Right cardiac atrium (tissue), 5 donors: ENCODE data around the gene PTBP1. TPM values are rescaled to one million over a fixed set of nuclear protein-coding genes. Genes with fewer than 3 reads are reported as not detected.

Experiments
- ATAC-seq, 2 donors: fragments of 200-7000 bp; cut with Tn5 transposase; one replicate each; pipeline versions ENCODE4 v1.8.0 to v1.9.1; 2020; ENCODE audit warnings: moderate library complexity in 2 of 2, mild to moderate bottlenecking in 1 of 2
- DNase-seq, 3 donors: peaks; one replicate each; pipeline ENCODE4 v3.0.0-alpha.2; 2020
- H3K27ac ChIP-seq: one replicate; pipeline ENCODE4 v1.5.1; 2013; ENCODE audit warnings: mild to moderate bottlenecking, low read length, control low read depth, moderate library complexity
- H3K27me3 ChIP-seq: one replicate; pipeline ENCODE4 v1.6.1; 2013; ENCODE audit not compliant: control insufficient read depth, insufficient read depth
- H3K4me1 ChIP-seq: one replicate; pipeline ENCODE4 v1.6.1; 2013; ENCODE audit warnings: low read length; ENCODE audit not compliant: control insufficient read depth, insufficient read depth
- H3K4me3 ChIP-seq: one replicate; pipeline ENCODE4 v1.5.1; 2013; ENCODE audit warnings: low read length, control low read depth
- H3K9me3 ChIP-seq: one replicate; pipeline ENCODE4 v1.6.1; 2013; ENCODE audit warnings: low read length; ENCODE audit not compliant: control insufficient read depth
- WGBS: extraction: QIAGEN DNeasy Blood & Tissue Kit; methylation state at CpG from one replicate; pipeline ENCODE4 v1.1.7; 2013; 5-methylcytosine and 5-hydroxymethylcytosine counted together
- intact Hi-C, 4 donors: fragments of 100-400 bp; cut with DNase I; formaldehyde crosslinking; loops; one replicate each; pipeline versions ENCODE4 v1.11.0 to v1.14.0; 2022 to 2023
- microRNA-seq, 2 donors: library from miRNA; unstranded; fragments of <30 nt; microRNA quantifications; one replicate each; pipeline ENCODE4 v1.2.0, GENCODE V29; 2020 to 2021
- polyA plus RNA-seq: library from polyadenylated mRNA; stranded (reverse); fragments of 200-250 nt; gene quantifications from one replicate; pipeline ENCODE4 v1.2.3, GENCODE V29; 2013
- total RNA-seq, 4 donors: library from RNA; stranded (reverse); fragmentation: NEBNext Ultra II Directional; extraction: Animal tissue kit (Norgen Biotek cat#: 25700); gene quantifications; one replicate each; pipeline ENCODE4 v1.2.1, GENCODE V29; 2021
- donor health status: healthy with polysubstance abuse.
- donor health status: DM: no; HTN: yes; CAD: no.
- donor health status: DM: no; HTN: no; CAD: no.
- donor health status: DM: no; HTN: yes; CAD: no; lungs with severe emphysema.
- donor health status: DM: yes; HTN: yes; CAD: no.

PTBP1 gene
- total and polyA plus RNA-seq, 5 donors, result 42.9 to 119 (median 81.3) TPM

DNA sequence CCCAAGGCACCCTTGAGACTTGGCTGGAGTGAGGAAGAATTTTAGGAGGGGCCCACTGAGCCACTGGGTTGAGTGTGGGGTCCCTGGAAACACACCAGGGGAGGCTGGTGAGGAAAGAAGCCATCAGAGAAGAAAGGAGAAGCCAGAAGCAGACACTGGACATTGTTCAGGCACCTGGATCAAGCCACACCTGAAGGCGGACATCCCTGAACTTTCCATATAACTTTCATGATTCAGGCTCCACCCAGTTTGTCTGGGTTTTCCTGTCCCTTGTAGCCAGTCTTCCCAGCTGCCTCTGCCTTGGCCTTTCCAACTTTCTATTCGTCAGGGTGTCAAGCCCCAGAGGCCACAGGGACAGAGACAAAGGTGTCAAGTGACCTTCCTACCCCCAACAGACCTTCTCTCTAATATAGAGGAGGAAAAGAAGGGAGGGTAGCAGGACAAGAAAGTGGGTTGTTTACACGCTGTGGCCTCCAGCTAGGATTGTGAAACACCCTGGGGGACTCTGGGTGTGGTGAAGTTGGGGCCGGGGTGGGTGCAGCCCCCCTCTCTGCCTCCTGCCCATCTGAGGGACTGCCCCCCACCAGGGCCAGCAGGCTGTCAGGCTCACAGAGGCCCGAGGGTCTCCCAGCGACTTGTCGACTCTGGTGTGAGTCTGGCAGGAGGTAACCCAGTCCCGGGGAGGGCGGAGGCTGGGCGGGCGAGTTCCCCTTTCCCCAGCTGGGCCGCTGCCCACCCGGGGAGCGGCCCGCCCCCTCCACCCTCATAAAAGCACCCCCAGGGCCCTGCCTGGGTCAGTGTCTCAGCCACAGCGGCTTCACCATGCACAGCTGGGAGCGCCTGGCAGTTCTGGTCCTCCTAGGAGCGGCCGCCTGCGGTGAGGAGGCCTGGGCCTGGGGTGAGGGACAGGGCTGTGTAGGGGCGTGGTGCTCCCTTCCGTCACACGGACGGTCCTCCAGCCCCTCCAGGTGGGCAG, 61.9 kb downstream of the PTBP1 start, which contains the start of gene CFD:
CFD (plus strand) TSS at position 797 of the 976 bp plus-strand sequence; CDS start at position 823, 26 bp downstream.
- Histone ChIP-seq H3K4me3 (peak within 1 kb of the TSS; percentile 54), H3K27me3 (no peaks in the 10 kb centered on the region), H3K4me1 (no peaks in the 10 kb centered on the region)

DNA sequence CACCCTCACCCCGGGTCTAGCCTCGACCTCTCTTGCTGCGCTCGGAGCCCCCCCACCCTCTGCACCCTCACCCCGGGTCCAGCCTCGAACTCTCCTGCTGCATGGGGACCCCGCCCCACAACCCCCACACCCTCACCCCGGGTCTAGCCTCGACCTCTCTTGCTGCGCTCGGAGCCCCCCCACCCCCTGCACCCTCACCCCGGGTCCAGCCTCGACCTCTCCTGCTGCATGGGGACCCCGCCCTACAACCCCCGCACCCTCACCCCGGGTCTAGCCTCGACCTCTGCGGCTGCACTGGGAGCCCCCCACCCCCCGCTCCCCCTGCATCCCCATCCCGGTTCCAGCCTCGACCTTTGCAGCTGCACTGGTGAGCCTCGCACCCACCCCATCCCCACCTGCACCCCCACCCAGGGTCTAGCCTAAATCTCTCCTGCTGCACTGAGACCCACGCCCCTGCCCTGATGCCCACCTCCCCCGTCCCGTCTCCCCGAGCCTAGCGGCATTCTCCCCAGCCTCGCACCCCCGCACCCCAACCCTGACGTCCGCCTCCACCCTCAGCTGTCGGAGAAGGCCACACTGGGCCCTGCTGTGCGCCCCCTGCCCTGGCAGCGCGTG, 64.0 kb downstream of the PTBP1 start:
- Histone ChIP-seq H3K4me3 (peak overlapping the region; percentile 54), H3K4me1 (no peaks in the 10 kb centered on the region), H3K9me3 (no peaks in the 10 kb centered on the region), H3K27ac (no peak overlapping the region), H3K27me3 (no peaks in the 10 kb centered on the region)
- intact Hi-C loops, result loop anchor here in 2 of 4 donors (10.0 kb wide), 1 partner anchor 54 kb away; the partner anchor contains the start of genes KISS1R (in 2 of the 2) and R3HDM4 (in 2 of the 2)
- 68% methylated on average over 34 of the region's 35 CpGs for WGBS
- ATAC-seq (no peak), DNase-seq (peak in 1 of 3 donors; percentile 58)

More for the DNA sequence above, 61.9 kb downstream of the PTBP1 start, which contains the start of gene CFD:
- 38% methylated on average over 24 of the region's 24 CpGs for WGBS
- H3K9me3 ChIP-seq, result no peaks in the 10 kb centered on the region
- DNase-seq (peak; percentile 80 to 93 (median 90)), ATAC-seq (peak; percentile 59 to 77)
- intact Hi-C loops, result loop anchor here in 3 of 4 donors (5.0 to 10.0 kb wide), 5 partner anchors 54 to 92 kb away; partner anchors contain the start of gene KISS1R (in 1 of the 3)
- H3K27ac ChIP-seq, result peak within 1 kb of the TSS; percentile 86

Small RNA genes lying within 50 kb of the gene (microRNA-seq; reads per million reads assigned to microRNA genes)
- gene MIR3187, result 3.8 to 6.4 reads per million in 2 donors
- 0.54 to 1.7 reads per million in 2 donors for gene MIR4745

Other genes with a start within 250 kb of the PTBP1 start
- gene BSG, start 224.9 kb upstream of the PTBP1 start, total RNA-seq, result 1,000 to 10,000 TPM; 1,142 to 1,510 (median 1,274) TPM
- gene BSG, start 224.9 kb upstream of the PTBP1 start, polyA plus RNA-seq, result 1,705 TPM
- 10 to 100 TPM; 15.8 to 24.7 (median 21.7) TPM for gene HCN2, start 207.6 kb upstream of the PTBP1 start, total RNA-seq
- 19.3 TPM for gene HCN2, start 207.6 kb upstream of the PTBP1 start, polyA plus RNA-seq
- gene POLRMT, start 163.9 kb upstream of the PTBP1 start, total RNA-seq, result 10 to 100 TPM; 36.1 to 46.4 (median 45.1) TPM
- gene POLRMT, start 163.9 kb upstream of the PTBP1 start, polyA plus RNA-seq, result 36.8 TPM
- under 1 TPM in 3 of 4 donors, not detected in 1; 0.15 to 0.34 (median 0.17) TPM for gene FGF22, start 157.6 kb upstream of the PTBP1 start, total RNA-seq
- gene FGF22, start 157.6 kb upstream of the PTBP1 start, polyA plus RNA-seq, result 0.23 TPM
- gene RNF126, start 134.2 kb upstream of the PTBP1 start, total RNA-seq, result 10 to 100 TPM; 21.7 to 37.6 (median 28.0) TPM
- 24.5 TPM for gene RNF126, start 134.2 kb upstream of the PTBP1 start, polyA plus RNA-seq
- gene FSTL3, start 121.1 kb upstream of the PTBP1 start, total RNA-seq, result 100 to 1,000 TPM in 1 of 4 donors, 10 to 100 TPM in 3; 47.1 to 110 (median 61.9) TPM
- gene FSTL3, start 121.1 kb upstream of the PTBP1 start, polyA plus RNA-seq, result 64.1 TPM
- not detected for gene PRSS57, start 102.0 kb upstream of the PTBP1 start, total RNA-seq
- gene PRSS57, start 102.0 kb upstream of the PTBP1 start, polyA plus RNA-seq, result not detected
- 10 to 100 TPM; 34.9 to 84.9 (median 46.9) TPM for gene PALM, start 88.5 kb upstream of the PTBP1 start, total RNA-seq
- 30.3 TPM for gene PALM, start 88.5 kb upstream of the PTBP1 start, polyA plus RNA-seq
- under 1 TPM in 1 of 4 donors, not detected in 3; 0.22 TPM for gene MISP, start 46.3 kb upstream of the PTBP1 start, total RNA-seq
- gene MISP, start 46.3 kb upstream of the PTBP1 start, polyA plus RNA-seq, result 0.02 TPM
- not detected for gene PLPPR3, start 24.5 kb downstream of the PTBP1 start, total RNA-seq
- 0.05 TPM for gene PLPPR3, start 24.5 kb downstream of the PTBP1 start, polyA plus RNA-seq
- gene AZU1, start 30.4 kb downstream of the PTBP1 start, total RNA-seq, result not detected
- gene AZU1, start 30.4 kb downstream of the PTBP1 start, polyA plus RNA-seq, result 0.11 TPM
- gene PRTN3, start 43.5 kb downstream of the PTBP1 start, total RNA-seq, result not detected
- gene PRTN3, start 43.5 kb downstream of the PTBP1 start, polyA plus RNA-seq, result not detected
- gene ELANE, start 54.9 kb downstream of the PTBP1 start, total RNA-seq, result 1 to 10 TPM in 3 of 4 donors, under 1 TPM in 1; 0.85 to 2.6 (median 1.9) TPM
- gene ELANE, start 54.9 kb downstream of the PTBP1 start, polyA plus RNA-seq, result 3.4 TPM
- gene CFD, start 62.2 kb downstream of the PTBP1 start, total RNA-seq, result 100 to 1,000 TPM; 221 to 590 (median 310) TPM
- 869 TPM for gene CFD, start 62.2 kb downstream of the PTBP1 start, polyA plus RNA-seq
- 10 to 100 TPM; 23.9 to 28.4 (median 25.4) TPM for gene MED16, start 95.7 kb downstream of the PTBP1 start, total RNA-seq
- gene MED16, start 95.7 kb downstream of the PTBP1 start, polyA plus RNA-seq, result 21.3 TPM
- gene RNU6-9, start 96.0 kb downstream of the PTBP1 start, total RNA-seq, result not detected
- gene RNU6-9, start 96.0 kb downstream of the PTBP1 start, polyA plus RNA-seq, result not detected
- gene R3HDM4, start 115.8 kb downstream of the PTBP1 start, total RNA-seq, result 10 to 100 TPM; 18.6 to 31.2 (median 21.2) TPM
- 25.8 TPM for gene R3HDM4, start 115.8 kb downstream of the PTBP1 start, polyA plus RNA-seq
- not detected for gene KISS1R, start 119.9 kb downstream of the PTBP1 start, total RNA-seq
- not detected for gene KISS1R, start 119.9 kb downstream of the PTBP1 start, polyA plus RNA-seq
- gene ARID3A, start 128.6 kb downstream of the PTBP1 start, total RNA-seq, result 1 to 10 TPM; 4.2 to 6.2 (median 5.6) TPM
- gene ARID3A, start 128.6 kb downstream of the PTBP1 start, polyA plus RNA-seq, result 3.3 TPM
- 10 to 100 TPM; 12.2 to 24.0 (median 15.8) TPM for gene WDR18, start 186.9 kb downstream of the PTBP1 start, total RNA-seq
- gene WDR18, start 186.9 kb downstream of the PTBP1 start, polyA plus RNA-seq, result 22.5 TPM
- gene GRIN3B, start 203.0 kb downstream of the PTBP1 start, total RNA-seq, result under 1 TPM in 1 of 4 donors, not detected in 3; 0.06 TPM
- gene GRIN3B, start 203.0 kb downstream of the PTBP1 start, polyA plus RNA-seq, result not detected
- gene TMEM259, start 223.7 kb downstream of the PTBP1 start, total RNA-seq, result 100 to 1,000 TPM; 127 to 161 (median 143) TPM
- 164 TPM for gene TMEM259, start 223.7 kb downstream of the PTBP1 start, polyA plus RNA-seq
- gene RNU6-2, start 224.1 kb downstream of the PTBP1 start, total RNA-seq, result not detected
- not detected for gene RNU6-2, start 224.1 kb downstream of the PTBP1 start, polyA plus RNA-seq
- 10 to 100 TPM; 57.4 to 75.9 (median 63.8) TPM for gene CNN2, start 229.2 kb downstream of the PTBP1 start, total RNA-seq
- 52.1 TPM for gene CNN2, start 229.2 kb downstream of the PTBP1 start, polyA plus RNA-seq
- gene ABCA7, start 242.7 kb downstream of the PTBP1 start, total RNA-seq, result 10 to 100 TPM in 1 of 4 donors, 1 to 10 TPM in 3; 7.3 to 10.4 (median 8.7) TPM
- gene ABCA7, start 242.7 kb downstream of the PTBP1 start, polyA plus RNA-seq, result 9.1 TPM